ENCODE data around the gene EVA1C. TPM values are rescaled to one million over a fixed set of nuclear protein-coding genes. Genes with fewer than 3 reads are reported as not detected.

The EVA1C gene
- total RNA-seq, 1 experiment from 2014 or later: 22.2 TPM

- H3K4me3 Mint-ChIP-seq (ENCODE audit: unreplicated experiment): no peak overlapping the region
- TF ChIP-seq, protein P1, sequence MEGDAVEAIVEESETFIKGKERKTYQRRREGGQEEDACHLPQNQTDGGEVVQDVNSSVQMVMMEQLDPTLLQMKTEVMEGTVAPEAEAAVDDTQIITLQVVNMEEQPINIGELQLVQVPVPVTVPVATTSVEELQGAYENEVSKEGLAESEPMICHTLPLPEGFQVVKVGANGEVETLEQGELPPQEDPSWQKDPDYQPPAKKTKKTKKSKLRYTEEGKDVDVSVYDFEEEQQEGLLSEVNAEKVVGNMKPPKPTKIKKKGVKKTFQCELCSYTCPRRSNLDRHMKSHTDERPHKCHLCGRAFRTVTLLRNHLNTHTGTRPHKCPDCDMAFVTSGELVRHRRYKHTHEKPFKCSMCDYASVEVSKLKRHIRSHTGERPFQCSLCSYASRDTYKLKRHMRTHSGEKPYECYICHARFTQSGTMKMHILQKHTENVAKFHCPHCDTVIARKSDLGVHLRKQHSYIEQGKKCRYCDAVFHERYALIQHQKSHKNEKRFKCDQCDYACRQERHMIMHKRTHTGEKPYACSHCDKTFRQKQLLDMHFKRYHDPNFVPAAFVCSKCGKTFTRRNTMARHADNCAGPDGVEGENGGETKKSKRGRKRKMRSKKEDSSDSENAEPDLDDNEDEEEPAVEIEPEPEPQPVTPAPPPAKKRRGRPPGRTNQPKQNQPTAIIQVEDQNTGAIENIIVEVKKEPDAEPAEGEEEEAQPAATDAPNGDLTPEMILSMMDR (IDR thresholded peaks at IDR 0.05; ENCODE audit: unreplicated experiment): no peak
- no peak overlapping the region for H3K27ac Mint-ChIP-seq (ENCODE audit: low read depth, unreplicated experiment)
- no peak for DNase-seq (ENCODE audit: unreplicated experiment)
- peaks cover 39% of the 10 kb centered on the region for H3K4me1 Mint-ChIP-seq (ENCODE audit: insufficient read depth, unreplicated experiment)
- intact Hi-C loops (cut with micrococcal nuclease): no loop called here
- no TSS peak for BruUV-seq (replicated peaks)
- H3K9me3 Mint-ChIP-seq (ENCODE audit: unreplicated experiment): peaks cover 9% of the 10 kb centered on the region
- CTCF ChIA-PET: interaction anchor here (0.6 to 1.3 kb wide), 2 partner anchors 44 to 183 kb away, joined by 4 to 6 read pairs; no protein-coding TSS in a partner anchor
- H3K27me3 Mint-ChIP-seq (ENCODE audit: insufficient read depth, unreplicated experiment): no peaks in the 10 kb centered on the region
- peaks cover 11% of the 10 kb centered on the region for H3K36me3 Mint-ChIP-seq (ENCODE audit: insufficient read depth, unreplicated experiment)
- POLR2A ChIA-PET: interaction anchor here (1.0 kb wide), 1 partner anchor 8 kb away, joined by 3 read pairs; no protein-coding TSS in a partner anchor
Measured at GRCh38 chr21:32418146-32418545, 5.6 kb downstream of the EVA1C start.

DNA sequence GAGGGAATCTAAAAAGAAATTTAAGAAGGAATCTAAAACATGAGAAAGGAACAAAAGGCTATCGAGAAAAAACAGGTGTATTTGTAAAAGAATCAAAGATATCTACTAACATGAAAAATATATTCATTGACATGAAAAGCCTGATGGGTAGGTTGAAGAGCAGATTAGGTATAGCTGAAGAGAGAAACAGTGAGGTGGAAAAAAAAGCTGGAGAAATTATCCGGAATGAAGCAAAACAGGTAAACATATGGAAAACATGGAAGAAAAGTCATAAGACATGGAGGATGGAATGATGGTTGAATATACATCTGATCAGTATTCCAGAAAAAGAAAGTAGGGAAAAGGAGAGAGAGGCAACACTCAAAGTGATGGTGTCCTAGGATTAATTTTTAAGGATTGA, 9.6 kb downstream of the EVA1C start:
- H3K9me3 Mint-ChIP-seq (ENCODE audit: unreplicated experiment): peaks cover 9% of the 10 kb centered on the region
- peak overlapping the region; percentile 17 for H3K27ac Mint-ChIP-seq (ENCODE audit: low read depth, unreplicated experiment)
- TF ChIP-seq, protein P1 (IDR thresholded peaks at IDR 0.05; ENCODE audit: unreplicated experiment): no peak
- ChIA-PET CTCF (no interaction called here), POLR2A (interaction anchor here (0.8 to 1.4 kb wide), 4 partner anchors 9 to 235 kb away, joined by 3 to 5 read pairs (median 4); partner anchors contain the start of gene EVA1C)
- peaks cover 11% of the 10 kb centered on the region for H3K36me3 Mint-ChIP-seq (ENCODE audit: insufficient read depth, unreplicated experiment)
- H3K4me1 Mint-ChIP-seq (ENCODE audit: insufficient read depth, unreplicated experiment): peaks cover 30% of the 10 kb centered on the region
- intact Hi-C loops (cut with micrococcal nuclease): no loop called here
- no peak overlapping the region for H3K4me3 Mint-ChIP-seq (ENCODE audit: unreplicated experiment)
- H3K27me3 Mint-ChIP-seq (ENCODE audit: insufficient read depth, unreplicated experiment): no peaks in the 10 kb centered on the region
- no peak for DNase-seq (ENCODE audit: unreplicated experiment)
- no TSS peak for BruUV-seq (replicated peaks)

DNA sequence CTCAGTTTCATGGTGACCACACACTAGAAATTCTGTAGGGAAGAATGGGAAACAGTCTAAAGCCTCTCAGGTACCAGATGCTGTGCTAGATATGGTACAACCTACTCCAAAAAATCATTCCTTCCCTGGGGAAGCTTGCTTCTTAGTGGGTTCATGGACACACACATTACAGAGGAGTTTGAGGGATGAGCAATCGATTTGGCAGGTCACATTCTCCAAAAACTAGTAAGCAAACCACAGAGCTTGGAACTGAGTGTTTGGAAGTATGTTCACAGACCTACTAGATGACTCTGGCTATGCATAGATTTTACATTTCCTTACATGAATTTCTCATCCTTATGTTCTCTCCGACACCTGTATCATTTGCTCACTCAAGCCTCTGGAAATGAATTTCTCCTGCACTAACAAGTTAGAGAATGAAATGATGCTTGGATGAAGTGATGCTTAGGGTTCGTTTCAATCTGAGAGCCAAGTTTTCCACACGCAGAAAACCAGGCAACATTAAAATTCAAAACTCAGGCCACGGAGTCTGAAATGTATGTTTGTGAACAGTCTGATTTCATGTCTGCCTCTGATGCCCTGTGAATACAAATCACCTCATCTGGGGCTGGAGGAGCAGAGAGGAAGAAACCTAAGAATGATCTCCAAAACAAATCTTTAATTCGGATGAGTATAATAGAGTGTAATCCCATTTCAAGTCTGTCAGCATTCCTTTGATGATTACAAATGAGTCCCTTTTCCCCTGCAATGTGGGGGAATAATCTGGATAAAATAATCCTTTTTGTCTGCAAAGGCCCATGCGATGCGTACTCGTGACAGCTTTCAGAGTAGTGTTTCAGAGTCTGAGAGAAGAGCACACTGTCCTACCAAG, 11.0 kb downstream of the EVA1C start:
- Mint-ChIP-seq H3K4me3 (ENCODE audit: unreplicated experiment) (no peak overlapping the region), H3K36me3 (ENCODE audit: insufficient read depth, unreplicated experiment) (peaks cover 16% of the 10 kb centered on the region), H3K9me3 (ENCODE audit: unreplicated experiment) (peaks cover 9% of the 10 kb centered on the region), H3K27me3 (ENCODE audit: insufficient read depth, unreplicated experiment) (no peaks in the 10 kb centered on the region), H3K27ac (ENCODE audit: low read depth, unreplicated experiment) (no peak overlapping the region), H3K4me1 (ENCODE audit: insufficient read depth, unreplicated experiment) (peaks cover 26% of the 10 kb centered on the region)
- DNase-seq (ENCODE audit: unreplicated experiment): peak; percentile 37
- CTCF ChIA-PET: interaction anchor here (1.0 to 1.1 kb wide), 2 partner anchors 40 to 146 kb away, joined by 3 to 5 read pairs; no protein-coding TSS in a partner anchor
- BruUV-seq (replicated peaks): no TSS peak
- intact Hi-C loops (cut with micrococcal nuclease): no loop called here
- POLR2A ChIA-PET: interaction anchor here (0.6 to 1.4 kb wide), 4 partner anchors 11 to 189 kb away, joined by 3 to 5 read pairs (median 4); partner anchors contain the start of genes CFAP298 and EVA1C
- TF ChIP-seq, protein P1 (IDR thresholded peaks at IDR 0.05; ENCODE audit: unreplicated experiment): no peak

- H3K4me3 Mint-ChIP-seq (ENCODE audit: unreplicated experiment): no peak overlapping the region
- TF ChIP-seq, protein P1 (IDR thresholded peaks at IDR 0.05; ENCODE audit: unreplicated experiment): no peak
- peaks cover 16% of the 10 kb centered on the region for H3K36me3 Mint-ChIP-seq (ENCODE audit: insufficient read depth, unreplicated experiment)
- no TSS peak for BruUV-seq (replicated peaks)
- H3K27me3 Mint-ChIP-seq (ENCODE audit: insufficient read depth, unreplicated experiment): no peaks in the 10 kb centered on the region
- DNase-seq (ENCODE audit: unreplicated experiment): no peak
- H3K9me3 Mint-ChIP-seq (ENCODE audit: unreplicated experiment): peaks cover 9% of the 10 kb centered on the region
- ChIA-PET POLR2A (no interaction called here), CTCF (interaction anchor here (0.7 to 1.0 kb wide), 2 partner anchors 22 to 145 kb away, joined by 3 read pairs; no protein-coding TSS in a partner anchor)
- intact Hi-C loops (cut with micrococcal nuclease): no loop called here
- peaks cover 26% of the 10 kb centered on the region for H3K4me1 Mint-ChIP-seq (ENCODE audit: insufficient read depth, unreplicated experiment)
- H3K27ac Mint-ChIP-seq (ENCODE audit: low read depth, unreplicated experiment): no peak overlapping the region
Measured at GRCh38 chr21:32424191-32424535, 11.7 kb downstream of the EVA1C start.
